Measurements from ENCODE around the gene UBR7. TPM values are rescaled to one million over a fixed set of nuclear protein-coding genes. Genes with fewer than 3 reads are reported as not detected.

UBR7 gene
- total RNA-seq, 1 experiment from 2014 or later, result 23.9 TPM

DNA sequence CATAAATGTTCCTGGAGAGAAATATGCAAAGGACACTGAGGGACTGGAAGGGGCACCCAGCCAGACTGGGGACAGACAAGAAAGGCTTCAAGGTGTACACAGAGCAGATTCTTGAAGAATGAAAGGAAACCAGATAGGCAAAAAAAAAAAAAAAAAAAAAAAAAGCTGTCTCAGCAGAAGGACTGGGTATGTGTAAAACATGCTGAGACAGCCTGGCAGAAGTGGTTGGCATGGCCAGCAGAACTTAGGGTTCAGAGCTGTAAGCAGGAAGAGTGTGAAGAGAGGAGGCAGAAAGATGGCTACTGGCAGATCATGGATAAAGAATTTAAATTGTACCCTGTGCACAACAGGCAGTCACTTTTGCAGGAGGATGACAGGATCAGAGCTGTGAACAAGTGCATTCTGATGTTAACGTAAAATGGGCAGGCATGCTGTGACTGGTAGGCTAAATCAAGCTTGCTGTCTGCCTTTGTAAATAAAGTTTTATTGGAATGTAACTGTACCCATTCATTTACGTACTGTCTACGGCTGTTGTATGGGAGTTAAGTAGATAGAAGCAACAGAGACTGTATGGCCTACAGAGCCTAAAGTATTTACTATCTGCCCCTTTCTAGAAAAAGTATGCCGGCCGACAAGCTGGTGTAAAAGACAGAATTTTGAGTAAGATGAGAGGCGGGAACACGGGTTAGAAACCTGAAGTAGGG is 42.2 kb downstream of the UBR7 start:
- no TSS peak for BruUV-seq (replicated peaks)
- POLR2A ChIA-PET, result no interaction called here

More for the DNA sequence above, 42.2 kb downstream of the UBR7 start:
- no peaks in the 10 kb centered on the region for H3K9me3 ChIP-seq (ENCODE audit: control insufficient read depth in 1 of 2, insufficient read depth in 1 of 2, low read depth in 1 of 2, low read length in 2 of 2)
- peaks cover 3 to 9% of the 10 kb centered on the region in 2 experiments; a peak in 3 of 4 replicates for H3K36me3 ChIP-seq (ENCODE audit: control insufficient read depth in 1 of 2, insufficient read depth in 2 of 2, low read length in 2 of 2)
- no peak overlapping the region for H3K4me2 ChIP-seq (ENCODE audit: low read length)
- TF ChIP-seq YY1 (IDR thresholded peaks at IDR 0.05; ENCODE audit: extremely low read depth, insufficient replicate concordance, low read depth, low read length) (no peak), POLR2A (IDR thresholded peaks at IDR 0.05; ENCODE audit: borderline replicate concordance, extremely low read depth, insufficient read depth, insufficient read length) (no peak), FOSL1 (IDR thresholded peaks at IDR 0.05; ENCODE audit: low read depth) (no peak), EGR1 (IDR thresholded peaks at IDR 0.05; ENCODE audit: low read depth) (no peak), SIN3A (IDR thresholded peaks at IDR 0.05; ENCODE audit: low read depth) (no peak), SRF (IDR thresholded peaks at IDR 0.05; ENCODE audit: low read depth) (no peak), SP1 (IDR thresholded peaks at IDR 0.05; ENCODE audit: low read depth) (no peak), CEBPB (IDR thresholded peaks at IDR 0.05; ENCODE audit: low read depth) (no peak), ELF1 (IDR thresholded peaks at IDR 0.05; ENCODE audit: borderline replicate concordance, low read depth) (no peak)
- TF ChIP-seq, protein P1, sequence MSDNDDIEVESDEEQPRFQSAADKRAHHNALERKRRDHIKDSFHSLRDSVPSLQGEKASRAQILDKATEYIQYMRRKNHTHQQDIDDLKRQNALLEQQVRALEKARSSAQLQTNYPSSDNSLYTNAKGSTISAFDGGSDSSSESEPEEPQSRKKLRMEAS (IDR thresholded peaks at IDR 0.05), result no peak
- TF ChIP-seq, protein P2, sequence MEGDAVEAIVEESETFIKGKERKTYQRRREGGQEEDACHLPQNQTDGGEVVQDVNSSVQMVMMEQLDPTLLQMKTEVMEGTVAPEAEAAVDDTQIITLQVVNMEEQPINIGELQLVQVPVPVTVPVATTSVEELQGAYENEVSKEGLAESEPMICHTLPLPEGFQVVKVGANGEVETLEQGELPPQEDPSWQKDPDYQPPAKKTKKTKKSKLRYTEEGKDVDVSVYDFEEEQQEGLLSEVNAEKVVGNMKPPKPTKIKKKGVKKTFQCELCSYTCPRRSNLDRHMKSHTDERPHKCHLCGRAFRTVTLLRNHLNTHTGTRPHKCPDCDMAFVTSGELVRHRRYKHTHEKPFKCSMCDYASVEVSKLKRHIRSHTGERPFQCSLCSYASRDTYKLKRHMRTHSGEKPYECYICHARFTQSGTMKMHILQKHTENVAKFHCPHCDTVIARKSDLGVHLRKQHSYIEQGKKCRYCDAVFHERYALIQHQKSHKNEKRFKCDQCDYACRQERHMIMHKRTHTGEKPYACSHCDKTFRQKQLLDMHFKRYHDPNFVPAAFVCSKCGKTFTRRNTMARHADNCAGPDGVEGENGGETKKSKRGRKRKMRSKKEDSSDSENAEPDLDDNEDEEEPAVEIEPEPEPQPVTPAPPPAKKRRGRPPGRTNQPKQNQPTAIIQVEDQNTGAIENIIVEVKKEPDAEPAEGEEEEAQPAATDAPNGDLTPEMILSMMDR (IDR thresholded peaks at IDR 0.05 in 2 of 3, conservative IDR thresholded peaks at IDR 0.05 in 1 of 3; ENCODE audit: borderline replicate concordance in 1 of 3, insufficient read depth in 1 of 3, low read depth in 2 of 3, low read length in 2 of 3), result no peak
- no peaks in the 10 kb centered on the region for H3K27me3 ChIP-seq (ENCODE audit: insufficient read depth, low read length)
- H3K9ac ChIP-seq (ENCODE audit: low read length), result no peak overlapping the region
- ChIA-PET RAD21 (ENCODE audit: low non-redundant PET in 1 of 2, low total read pairs in 2 of 2, uncharacterized antibody in 2 of 2, unreplicated experiment in 2 of 2) (no interaction called here), CTCF (no interaction called here)
- intact Hi-C loops (cut with micrococcal nuclease), result no loop called here
- no peaks in the 10 kb centered on the region for H3K4me1 ChIP-seq (ENCODE audit: control insufficient read depth in 1 of 2, insufficient read depth in 2 of 2, low read length in 2 of 2)
- no peaks in the 10 kb centered on the region for H3K79me2 ChIP-seq (ENCODE audit: insufficient read depth, low read length)
- H2AFZ ChIP-seq (ENCODE audit: low read depth, low read length, poor library complexity, severe bottlenecking), result no peak overlapping the region
- no peaks in the 10 kb centered on the region for H4K20me1 ChIP-seq (ENCODE audit: insufficient read depth)
- DNase-seq (ENCODE audit: low read depth, low spot score) (no peak), ATAC-seq (no peak)
- H3K27ac ChIP-seq (ENCODE audit: low read depth, low read length), result no peak overlapping the region
- no peaks in the 10 kb centered on the region for H3K9me2 ChIP-seq (ENCODE audit: insufficient read depth)
- no peak overlapping the region for H3K4me3 ChIP-seq (replicated peaks in 1 of 2; ENCODE audit: low read depth in 1 of 2, low read length in 2 of 2)
